Panc1 (cell line): ENCODE measurements around the gene RNF169.

Source experiments
- POLR2AphosphoS5 ChIP-seq: IDR thresholded peaks from 2 replicates; pipeline ENCODE4 v1.6.1; 2012; ENCODE audit warnings: mild to moderate bottlenecking, low read depth, low read length, moderate library complexity
- SIN3A ChIP-seq: IDR thresholded peaks from 2 replicates; pipeline ENCODE4 v1.6.1; 2012; ENCODE audit warnings: low read depth, mild to moderate bottlenecking, low read length, moderate library complexity, borderline replicate concordance; ENCODE audit not compliant: insufficient read depth
- TF ChIP-seq, protein P1 (sequence below): fragments of 450-650 bp; IDR thresholded peaks from 2 replicates; pipeline ENCODE4 v1.5.1; 2017; ENCODE audit warnings: mild to moderate bottlenecking

DNA sequence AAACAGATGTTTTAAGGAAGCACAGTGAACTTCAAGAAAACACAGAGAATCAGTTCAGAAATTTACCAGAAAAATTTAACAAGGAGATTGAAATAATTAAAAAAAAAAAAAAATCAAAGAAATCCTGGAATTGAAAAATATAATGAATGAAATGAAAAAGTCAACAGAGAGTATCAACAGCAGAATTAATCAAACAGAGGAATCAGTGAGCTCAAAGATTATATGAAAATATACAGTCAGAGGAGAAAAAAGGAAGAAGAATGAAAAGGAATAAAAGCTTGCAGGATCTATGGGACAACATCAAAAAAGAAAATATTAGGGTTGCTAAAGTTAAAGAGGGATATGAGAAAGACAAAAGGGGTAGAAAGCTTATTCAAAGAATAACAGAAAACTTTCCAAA is 117.9 kb downstream of the RNF169 start:
- TF ChIP-seq, protein P1, sequence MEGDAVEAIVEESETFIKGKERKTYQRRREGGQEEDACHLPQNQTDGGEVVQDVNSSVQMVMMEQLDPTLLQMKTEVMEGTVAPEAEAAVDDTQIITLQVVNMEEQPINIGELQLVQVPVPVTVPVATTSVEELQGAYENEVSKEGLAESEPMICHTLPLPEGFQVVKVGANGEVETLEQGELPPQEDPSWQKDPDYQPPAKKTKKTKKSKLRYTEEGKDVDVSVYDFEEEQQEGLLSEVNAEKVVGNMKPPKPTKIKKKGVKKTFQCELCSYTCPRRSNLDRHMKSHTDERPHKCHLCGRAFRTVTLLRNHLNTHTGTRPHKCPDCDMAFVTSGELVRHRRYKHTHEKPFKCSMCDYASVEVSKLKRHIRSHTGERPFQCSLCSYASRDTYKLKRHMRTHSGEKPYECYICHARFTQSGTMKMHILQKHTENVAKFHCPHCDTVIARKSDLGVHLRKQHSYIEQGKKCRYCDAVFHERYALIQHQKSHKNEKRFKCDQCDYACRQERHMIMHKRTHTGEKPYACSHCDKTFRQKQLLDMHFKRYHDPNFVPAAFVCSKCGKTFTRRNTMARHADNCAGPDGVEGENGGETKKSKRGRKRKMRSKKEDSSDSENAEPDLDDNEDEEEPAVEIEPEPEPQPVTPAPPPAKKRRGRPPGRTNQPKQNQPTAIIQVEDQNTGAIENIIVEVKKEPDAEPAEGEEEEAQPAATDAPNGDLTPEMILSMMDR, result no peak
- TF ChIP-seq SIN3A (no peak), POLR2AphosphoS5 (no peak)
